ENCODE data around the gene IL34.

The IL34 gene

GRCh38 chr16:70696355-70696754 lies 50.0 kb downstream of the IL34 start:
- H3K27me3 ChIP-seq: no peaks in the 10 kb centered on the region
- H3K27ac ChIP-seq: no peak overlapping the region
- H3K4me1 ChIP-seq (ENCODE audit: control insufficient read depth in 1 of 2, insufficient read depth in 1 of 2, low read depth in 1 of 2, low read length in 1 of 2): peaks cover 40 to 44% of the 10 kb centered on the region in 2 experiments
- TF ChIP-seq CTCF (IDR thresholded peaks at IDR 0.05): no peak
- no peak overlapping the region for H3K4me3 ChIP-seq (ENCODE audit: low read depth in 1 of 2, low read length in 1 of 2)
- no peaks in the 10 kb centered on the region for H3K9me3 ChIP-seq
- H3K36me3 ChIP-seq: peaks cover 43% of the 10 kb centered on the region

- peaks cover 40 to 46% of the 10 kb centered on the region in 2 experiments for H3K4me1 ChIP-seq (ENCODE audit: control insufficient read depth in 1 of 2, insufficient read depth in 1 of 2, low read depth in 1 of 2, low read length in 1 of 2)
- no peak overlapping the region for H3K27ac ChIP-seq
These were observed 50.7 kb downstream of the IL34 start for GRCh38 chr16:70696952-70697593.

GRCh38 chr16:70697594-70698170 lies 51.3 kb downstream of the IL34 start:
- TF ChIP-seq CTCF (IDR thresholded peaks at IDR 0.05): no peak

More at GRCh38 chr16:70696952-70697593, 50.7 kb downstream of the IL34 start:
- H3K4me3 ChIP-seq (ENCODE audit: low read depth in 1 of 2, low read length in 1 of 2): no peak overlapping the region
- H3K27me3 ChIP-seq: no peaks in the 10 kb centered on the region
- H3K9me3 ChIP-seq: no peaks in the 10 kb centered on the region
- H3K36me3 ChIP-seq: peaks cover 36% of the 10 kb centered on the region
- TF ChIP-seq CTCF (IDR thresholded peaks at IDR 0.05): no peak

GRCh38 chr16:70698901-70699300 lies 52.5 kb downstream of the IL34 start:
- no peak for TF ChIP-seq CTCF (IDR thresholded peaks at IDR 0.05)
- H3K9me3 ChIP-seq: no peaks in the 10 kb centered on the region
- H3K4me1 ChIP-seq (ENCODE audit: control insufficient read depth in 1 of 2, insufficient read depth in 1 of 2, low read depth in 1 of 2, low read length in 1 of 2): peaks cover 40 to 46% of the 10 kb centered on the region in 2 experiments
- peaks cover 18% of the 10 kb centered on the region for H3K36me3 ChIP-seq
- H3K27me3 ChIP-seq: no peaks in the 10 kb centered on the region
- H3K4me3 ChIP-seq (ENCODE audit: low read depth in 1 of 2, low read length in 1 of 2): no peak overlapping the region
- H3K27ac ChIP-seq: no peak overlapping the region

More at GRCh38 chr16:70697594-70698170, 51.3 kb downstream of the IL34 start:
- Histone ChIP-seq H3K4me3 (ENCODE audit: low read depth in 1 of 2, low read length in 1 of 2) (no peak overlapping the region), H3K4me1 (ENCODE audit: control insufficient read depth in 1 of 2, insufficient read depth in 1 of 2, low read depth in 1 of 2, low read length in 1 of 2) (peaks cover 40 to 46% of the 10 kb centered on the region in 2 experiments), H3K9me3 (no peaks in the 10 kb centered on the region), H3K36me3 (peaks cover 30% of the 10 kb centered on the region), H3K27me3 (no peaks in the 10 kb centered on the region), H3K27ac (no peak overlapping the region)

- no peaks in the 10 kb centered on the region for H3K9me3 ChIP-seq
- no peaks in the 10 kb centered on the region for H3K27me3 ChIP-seq
- H3K4me1 ChIP-seq (ENCODE audit: control insufficient read depth in 1 of 2, insufficient read depth in 1 of 2, low read depth in 1 of 2, low read length in 1 of 2): peaks cover 40 to 46% of the 10 kb centered on the region in 2 experiments
- H3K36me3 ChIP-seq: peaks cover 10% of the 10 kb centered on the region
- H3K4me3 ChIP-seq (ENCODE audit: low read depth in 1 of 2, low read length in 1 of 2): no peak overlapping the region
- TF ChIP-seq CTCF (IDR thresholded peaks at IDR 0.05): no peak
- no peak overlapping the region for H3K27ac ChIP-seq
These were observed 53.3 kb downstream of the IL34 start for GRCh38 chr16:70699696-70700095.
